IPS-NIHi7 (cell line): ENCODE measurements around the gene ITPR2.

ENCODE experiments used
- DNase-seq: peaks from one replicate; pipeline ENCODE4 v3.0.0; 2012; ENCODE audit warnings: mixed read lengths; ENCODE audit errors: extremely low spot score

The ITPR2 gene

GRCh38 chr12:26704684-26705460, 128.1 kb downstream of the ITPR2 start:
- DNase-seq, result no peak

- no peak for DNase-seq
Measured at GRCh38 chr12:26704214-26704613, 128.8 kb downstream of the ITPR2 start.

- no peak for DNase-seq
Measured at GRCh38 chr12:26702741-26703140, 130.3 kb downstream of the ITPR2 start.

- no peak for DNase-seq
Measured at GRCh38 chr12:26701604-26702215, 131.3 kb downstream of the ITPR2 start.

GRCh38 chr12:26700430-26700829, 132.6 kb downstream of the ITPR2 start:
- DNase-seq, result no peak

GRCh38 chr12:26699237-26699636, 133.8 kb downstream of the ITPR2 start:
- no peak for DNase-seq

- DNase-seq, result no peak
Measured at GRCh38 chr12:26698186-26698585, 134.8 kb downstream of the ITPR2 start.

GRCh38 chr12:26697217-26697616, 135.8 kb downstream of the ITPR2 start:
- DNase-seq, result no peak

GRCh38 chr12:26696613-26697092, 136.3 kb downstream of the ITPR2 start:
- no peak for DNase-seq

- no peak for DNase-seq
Measured at GRCh38 chr12:26696048-26696612, 136.9 kb downstream of the ITPR2 start.

GRCh38 chr12:26694402-26694801, 138.6 kb downstream of the ITPR2 start:
- no peak for DNase-seq

- DNase-seq, result no peak
Measured at GRCh38 chr12:26692407-26692806, 140.6 kb downstream of the ITPR2 start.

GRCh38 chr12:26691234-26691970, 141.6 kb downstream of the ITPR2 start:
- peak; percentile 76 for DNase-seq

GRCh38 chr12:26690601-26691000, 142.4 kb downstream of the ITPR2 start:
- no peak for DNase-seq

- no peak for DNase-seq
Measured at GRCh38 chr12:26689281-26689841, 143.6 kb downstream of the ITPR2 start.

GRCh38 chr12:26688344-26688904, 144.6 kb downstream of the ITPR2 start:
- DNase-seq, result no peak

- no peak for DNase-seq
Measured at GRCh38 chr12:26686408-26686807, 146.6 kb downstream of the ITPR2 start.

GRCh38 chr12:26684101-26684500, 148.9 kb downstream of the ITPR2 start:
- DNase-seq, result no peak

GRCh38 chr12:26683443-26683842, 149.6 kb downstream of the ITPR2 start:
- DNase-seq, result no peak

- no peak for DNase-seq
Measured at GRCh38 chr12:26680727-26681455, 152.1 kb downstream of the ITPR2 start.
